Measurements from ENCODE around the gene FYCO1. TPM values are rescaled to one million over a fixed set of nuclear protein-coding genes. Genes with fewer than 3 reads are reported as not detected.

Gene FYCO1
- total RNA-seq, 1 experiment from 2014 or later, result 10.9 TPM

DNA sequence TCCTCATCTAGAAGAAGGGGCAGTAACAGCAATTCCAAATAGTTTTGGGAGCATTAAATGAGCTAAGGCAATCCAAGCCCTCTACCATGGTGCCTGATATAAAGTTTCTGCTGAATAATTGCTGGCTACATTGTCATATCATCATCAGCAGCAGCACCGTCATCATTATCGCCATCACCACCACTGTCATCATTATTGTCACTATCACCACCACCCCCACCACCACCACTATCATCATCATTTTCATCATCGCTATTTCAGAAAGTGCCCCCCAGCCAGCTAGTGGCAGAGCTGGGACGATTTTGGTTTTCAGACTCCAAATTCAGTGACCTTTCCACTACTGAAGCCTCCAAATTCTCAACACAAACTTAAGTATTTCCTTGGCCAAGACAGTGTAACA, 16.6 kb upstream of the FYCO1 start:
- peaks cover 5% of the 10 kb centered on the region for H3K4me1 Mint-ChIP-seq (ENCODE audit: low read depth, unreplicated experiment)
- CTCF ChIA-PET, result no interaction called here
- TF ChIP-seq CTCF (IDR thresholded peaks at IDR 0.05; ENCODE audit: insufficient read depth in 1 of 2, low read depth in 1 of 2, low read length in 1 of 2, severe bottlenecking in 1 of 2, unreplicated experiment in 1 of 2), result no peak

GRCh38 chr3:46010519-46011113, 15.0 kb upstream of the FYCO1 start:
- ChIA-PET CTCF (no interaction called here), POLR2A (no interaction called here)
- Histone ChIP-seq H3K9me3 (no peaks in the 10 kb centered on the region), H3K27me3 (replicated peaks; ENCODE audit: control insufficient read depth, insufficient read depth, low read length) (no peaks in the 10 kb centered on the region), H3K4me3 (ENCODE audit: low read depth, low read length) (no peak overlapping the region), H3K4me1 (no peaks in the 10 kb centered on the region; the same call in 1 of the 2 replicates), H3K36me3 (ENCODE audit: control insufficient read depth, insufficient read depth, low read length) (no peaks in the 10 kb centered on the region)
- Mint-ChIP-seq H3K4me1 (ENCODE audit: low read depth, unreplicated experiment) (peaks cover 5% of the 10 kb centered on the region), H3K27me3 (ENCODE audit: insufficient read depth, unreplicated experiment) (no peaks in the 10 kb centered on the region), H3K9me3 (ENCODE audit: unreplicated experiment) (no peaks in the 10 kb centered on the region), H3K4me3 (ENCODE audit: unreplicated experiment) (no peak overlapping the region), H3K27ac (ENCODE audit: unreplicated experiment) (no peak overlapping the region), H3K36me3 (ENCODE audit: insufficient read depth, unreplicated experiment) (no peaks in the 10 kb centered on the region)
- no peak for DNase-seq
- no TSS peak for BruUV-seq (replicated peaks)
- intact Hi-C loops (cut with micrococcal nuclease; ENCODE audit: unreplicated experiment), result no loop called here
- no peak for TF ChIP-seq CTCF (IDR thresholded peaks at IDR 0.05; ENCODE audit: insufficient read depth in 1 of 2, low read depth in 1 of 2, low read length in 1 of 2, severe bottlenecking in 1 of 2, unreplicated experiment in 1 of 2)

More for the DNA sequence above, 16.6 kb upstream of the FYCO1 start:
- Histone ChIP-seq H3K4me1 (no peaks in the 10 kb centered on the region; the same call in 1 of the 2 replicates), H3K36me3 (ENCODE audit: control insufficient read depth, insufficient read depth, low read length) (no peaks in the 10 kb centered on the region), H3K9me3 (no peaks in the 10 kb centered on the region), H3K4me3 (ENCODE audit: low read depth, low read length) (no peak overlapping the region), H3K27me3 (replicated peaks; ENCODE audit: control insufficient read depth, insufficient read depth, low read length) (no peaks in the 10 kb centered on the region)
- no TSS peak for BruUV-seq (replicated peaks)
- intact Hi-C loops (cut with micrococcal nuclease; ENCODE audit: unreplicated experiment), result no loop called here
- Mint-ChIP-seq H3K27me3 (ENCODE audit: insufficient read depth, unreplicated experiment) (no peaks in the 10 kb centered on the region), H3K27ac (ENCODE audit: unreplicated experiment) (no peak overlapping the region), H3K4me3 (ENCODE audit: unreplicated experiment) (no peak overlapping the region), H3K36me3 (ENCODE audit: insufficient read depth, unreplicated experiment) (no peaks in the 10 kb centered on the region), H3K9me3 (ENCODE audit: unreplicated experiment) (no peaks in the 10 kb centered on the region)
- POLR2A ChIA-PET, result no interaction called here
- no peak for DNase-seq

DNA sequence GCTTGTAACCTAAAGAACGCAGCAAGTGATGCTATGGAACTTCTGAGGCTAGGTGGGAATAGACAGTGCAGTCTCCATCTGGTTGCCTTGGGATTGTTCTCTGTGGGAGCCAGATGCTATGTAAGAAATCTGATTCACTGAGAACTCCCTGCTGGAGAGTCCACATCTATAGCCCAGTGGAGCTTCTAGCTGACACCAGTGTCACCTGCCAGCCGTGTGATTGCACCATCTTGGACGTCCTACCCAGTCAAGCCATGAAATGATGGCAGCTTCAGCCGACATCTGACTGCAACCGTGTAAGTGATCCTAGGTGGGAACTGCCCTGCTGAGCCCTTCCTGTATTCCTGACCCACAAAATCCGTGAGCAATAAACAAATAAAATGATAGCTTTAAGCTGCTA, 12.4 kb upstream of the FYCO1 start:
- no peaks in the 10 kb centered on the region; the same call in 1 of the 2 replicates for H3K4me1 ChIP-seq
- intact Hi-C loops (cut with micrococcal nuclease; ENCODE audit: unreplicated experiment), result no loop called here
- POLR2A ChIA-PET, result no interaction called here

More for the DNA sequence above, 12.4 kb upstream of the FYCO1 start:
- TF ChIP-seq CTCF (IDR thresholded peaks at IDR 0.05; ENCODE audit: insufficient read depth in 1 of 2, low read depth in 1 of 2, low read length in 1 of 2, severe bottlenecking in 1 of 2, unreplicated experiment in 1 of 2), result no peak
- H3K36me3 Mint-ChIP-seq (ENCODE audit: insufficient read depth, unreplicated experiment), result no peaks in the 10 kb centered on the region
- Histone ChIP-seq H3K9me3 (no peaks in the 10 kb centered on the region), H3K4me3 (ENCODE audit: low read depth, low read length) (no peak overlapping the region), H3K36me3 (ENCODE audit: control insufficient read depth, insufficient read depth, low read length) (no peaks in the 10 kb centered on the region), H3K27me3 (replicated peaks; ENCODE audit: control insufficient read depth, insufficient read depth, low read length) (no peaks in the 10 kb centered on the region)
- CTCF ChIA-PET, result no interaction called here
- no peak for DNase-seq
- BruUV-seq (replicated peaks), result no TSS peak
- peaks cover 5% of the 10 kb centered on the region for H3K4me1 Mint-ChIP-seq (ENCODE audit: low read depth, unreplicated experiment)
- H3K27ac Mint-ChIP-seq (ENCODE audit: unreplicated experiment), result no peak overlapping the region
- no peaks in the 10 kb centered on the region for H3K27me3 Mint-ChIP-seq (ENCODE audit: insufficient read depth, unreplicated experiment)
- H3K4me3 Mint-ChIP-seq (ENCODE audit: unreplicated experiment), result no peak overlapping the region
- no peaks in the 10 kb centered on the region for H3K9me3 Mint-ChIP-seq (ENCODE audit: unreplicated experiment)
